Activated naive CD4-positive, alpha-beta T cell treated with anti-CD3 and anti-CD28 coated beads, Interleukin-2, amount 50 U/mL, for 16 hours (primary cell): ENCODE results near the gene CMIP.

ENCODE experiments used
- DNase-seq: peaks from one replicate; pipeline ENCODE4 v3.0.0-alpha.2; 2020

Gene CMIP

GRCh38 chr16:81710596-81710995, 266.0 kb downstream of the CMIP start:
- no peak for DNase-seq

- no peak for DNase-seq
These were observed 267.2 kb downstream of the CMIP start for GRCh38 chr16:81711657-81712319.

- DNase-seq, result no peak
These were observed 268.1 kb downstream of the CMIP start for GRCh38 chr16:81712681-81713080.

- no peak for DNase-seq
These were observed 268.7 kb downstream of the CMIP start for GRCh38 chr16:81713295-81713772.

GRCh38 chr16:81713796-81714195, 269.2 kb downstream of the CMIP start:
- no peak for DNase-seq

GRCh38 chr16:81714583-81714982, 270.0 kb downstream of the CMIP start:
- no peak for DNase-seq

GRCh38 chr16:81715358-81716196, 271.0 kb downstream of the CMIP start:
- no peak for DNase-seq

GRCh38 chr16:81716478-81717225, 272.0 kb downstream of the CMIP start:
- no peak for DNase-seq

GRCh38 chr16:81717662-81718189, 273.1 kb downstream of the CMIP start:
- DNase-seq, result no peak

- no peak for DNase-seq
These were observed 274.0 kb downstream of the CMIP start for GRCh38 chr16:81718637-81719036.

- no peak for DNase-seq
These were observed 275.4 kb downstream of the CMIP start for GRCh38 chr16:81719993-81720392.

GRCh38 chr16:81720973-81721906, 276.6 kb downstream of the CMIP start:
- DNase-seq, result no peak

- DNase-seq, result no peak
These were observed 278.6 kb downstream of the CMIP start for GRCh38 chr16:81723098-81723723.

GRCh38 chr16:81728435-81728834, 283.8 kb downstream of the CMIP start:
- no peak for DNase-seq

- DNase-seq, result no peak
These were observed 284.8 kb downstream of the CMIP start for GRCh38 chr16:81729451-81729850.

- peak; percentile 64 for DNase-seq
These were observed 285.8 kb downstream of the CMIP start for GRCh38 chr16:81730090-81731051.

GRCh38 chr16:81731649-81732048, 287.0 kb downstream of the CMIP start:
- DNase-seq, result no peak

- no peak for DNase-seq
These were observed 288.1 kb downstream of the CMIP start for GRCh38 chr16:81732699-81733098.

GRCh38 chr16:81733295-81733694, 288.7 kb downstream of the CMIP start:
- DNase-seq, result no peak
